K562 (cell line): Measurements from ENCODE around the gene BAG1. TPM values are rescaled to one million over a fixed set of nuclear protein-coding genes. Genes with fewer than 3 reads are reported as not detected.

ENCODE experiments used
- ATAC-seq: fragments of 200-7000 bp; cut with Tn5 transposase; 3 replicates; pipeline ENCODE4 v1.9.1; 2020; ENCODE audit warnings: moderate library complexity
- BruUV-seq: library from RNA; stranded (reverse); fragments of 400-500 nt; replicated peaks from 2 replicates; lab custom pipeline; 2021; lab: Mats Ljungman, UMichigan
- CTCF ChIA-PET: fragments of 300-600 bp; formaldehyde crosslinking; extraction: SDS; loops from one replicate; lab custom pipeline; 2021; ENCODE audit warnings: low intra/inter-chr PET ratio; lab: Yijun Ruan, JAX
- POLR2A ChIA-PET: fragments of 300-600, 350-650 bp; sonication (Branson Sonifier 250); formaldehyde crosslinking; extraction: SDS; loops from one replicate; lab custom pipeline; 2021; ENCODE audit warnings: antibody characterized with exemption, inconsistent platforms; lab: Yijun Ruan, JAX
- DNase-seq, 4 experiments: peaks; one replicate each; pipeline versions ENCODE4 v3.0.0 to v3.0.0-alpha.2; 2011 to 2018; ENCODE audit warnings: low spot score in 3 of 4, mixed read lengths in 3 of 4; ENCODE audit errors: extremely low read depth in 1 of 4
- FAIRE-seq: peaks from 2 replicates; lab custom pipeline; 2011; peaks lifted over from hg19 to GRCh38; lab: Jason Lieb, UNC
- H2AFZ ChIP-seq: 2 replicates; pipeline ENCODE4 v1.6.0; 2011; ENCODE audit warnings: low read depth, low read length, control low read depth, inconsistent platforms
- H3K27ac ChIP-seq: fragments of 200-600 bp; 3 replicates; pipeline ENCODE4 v1.8.0; 2011; ENCODE audit warnings: low read depth, mild to moderate bottlenecking, control low read depth, inconsistent platforms, low read length, moderate library complexity, mixed read lengths; ENCODE audit errors: extremely low read depth
- H3K27me3 ChIP-seq, 2 experiments: fragments of 300-600 bp in 1 of 2; 2 replicates in 1 of 2; 3 replicates in 1 of 2; pipeline versions ENCODE4 v1.6.0 to v1.8.0; 2011; ENCODE audit warnings: inconsistent platforms in 2 of 2, low read length in 2 of 2, mild to moderate bottlenecking in 1 of 2, mixed read lengths in 1 of 2, moderate library complexity in 1 of 2; ENCODE audit not compliant: control insufficient read depth in 2 of 2, insufficient read depth in 2 of 2
- H3K36me3 ChIP-seq: fragments of 300-600 bp; 3 replicates; pipeline ENCODE4 v1.8.0; 2011; ENCODE audit warnings: mild to moderate bottlenecking, low read length, inconsistent platforms; ENCODE audit not compliant: control insufficient read depth, insufficient read depth
- H3K4me1 ChIP-seq, 2 experiments: fragments of 200-600 bp in 1 of 2; replicated peaks in 1 of 2; 2 replicates in 1 of 2; 3 replicates in 1 of 2; pipeline versions ENCODE4 v1.5.1 to v1.8.0; 2011; ENCODE audit warnings: inconsistent platforms in 2 of 2, low read length in 2 of 2, mild to moderate bottlenecking in 1 of 2, mixed read lengths in 1 of 2, moderate library complexity in 1 of 2; ENCODE audit not compliant: control insufficient read depth in 2 of 2, insufficient read depth in 2 of 2
- H3K4me2 ChIP-seq: 2 replicates; pipeline ENCODE4 v1.6.1; 2011; ENCODE audit warnings: low read length, control low read depth, inconsistent platforms, mixed read lengths; ENCODE audit not compliant: insufficient read depth
- H3K4me3 ChIP-seq: fragments of 200-600 bp; sonication (generic), shearing (Covaris generic); 2 replicates; pipeline ENCODE4 v1.5.1; 2016; ENCODE audit warnings: control low read depth, inconsistent platforms
- H3K79me2 ChIP-seq: fragments of 200-600 bp; 3 replicates; pipeline ENCODE4 v1.8.0; 2011; ENCODE audit warnings: low read length, inconsistent platforms; ENCODE audit not compliant: control insufficient read depth, insufficient read depth
- H3K9ac ChIP-seq, 2 experiments: 2 replicates each; pipeline versions ENCODE4 v1.6.0 to v1.6.1; 2011; ENCODE audit warnings: low read depth in 2 of 2, low read length in 2 of 2, control low read depth in 1 of 2, inconsistent platforms in 1 of 2, mild to moderate bottlenecking in 1 of 2, mixed read lengths in 1 of 2; ENCODE audit not compliant: insufficient read depth in 1 of 2
- H3K9me1 ChIP-seq: one replicate; pipeline ENCODE4 v1.6.0; 2011; ENCODE audit warnings: inconsistent platforms, mild to moderate bottlenecking, low read length, moderate library complexity; ENCODE audit not compliant: control insufficient read depth, insufficient read depth
- H3K9me3 ChIP-seq: replicated peaks from 2 replicates; pipeline ENCODE4 v1.5.1; 2011; ENCODE audit warnings: low read depth, low read length, inconsistent platforms; ENCODE audit not compliant: control insufficient read depth, insufficient read depth
- H4K20me1 ChIP-seq: replicated peaks from 2 replicates; pipeline ENCODE4 v1.6.1; 2011; ENCODE audit warnings: low read length, inconsistent platforms, mixed read lengths; ENCODE audit not compliant: control insufficient read depth, insufficient read depth
- ARID1B ChIP-seq: fragments of 450-650 bp; IDR thresholded peaks from 2 replicates; pipeline ENCODE4 v1.6.1; 2016; ENCODE audit warnings: antibody characterized with exemption, mild to moderate bottlenecking, inconsistent platforms
- FOXA1 ChIP-seq: fragments of 450-650 bp; IDR thresholded peaks from 2 replicates; pipeline ENCODE4 v1.6.1; 2016; ENCODE audit warnings: mild to moderate bottlenecking, borderline replicate concordance
- FOXK1 ChIP-seq: sonication (generic); formaldehyde crosslinking; IDR thresholded peaks from 2 replicates; pipeline ENCODE4 v1.8.0; 2022; ENCODE audit warnings: missing genetic modification reagents, mild to moderate bottlenecking, borderline replicate concordance
- HDAC1 ChIP-seq, 2 experiments: fragments of 450-650 bp; IDR thresholded peaks; 2 replicates each; pipeline ENCODE4 v1.6.1; 2016 to 2017; ENCODE audit warnings: inconsistent platforms in 1 of 2, mild to moderate bottlenecking in 1 of 2, moderate library complexity in 1 of 2
- KAT2B ChIP-seq: IDR thresholded peaks from one replicate; pipeline ENCODE4 v1.6.1; 2012; ENCODE audit warnings: low read depth, mild to moderate bottlenecking, control low read depth, inconsistent platforms, low read length, moderate library complexity
- NUFIP1 ChIP-seq: fragments of 450-650 bp; IDR thresholded peaks from 2 replicates; pipeline ENCODE4 v1.6.1; 2018; ENCODE audit not compliant: partially characterized antibody
- POLR2A ChIP-seq: fragments of 450-650 bp; conservative IDR thresholded peaks from 2 replicates; pipeline ENCODE4 v1.6.1; 2016
- PYGO2 ChIP-seq: fragments of 450-650 bp; IDR thresholded peaks from 2 replicates; pipeline ENCODE4 v1.6.1; 2016; ENCODE audit warnings: mild to moderate bottlenecking, missing genetic modification characterization, moderate library complexity, missing compliant biosample characterization
- RBM14 ChIP-seq: fragments of 200-400 bp; formaldehyde crosslinking; IDR thresholded peaks from 2 replicates; pipeline ENCODE4 v1.6.1; 2018; ENCODE audit warnings: low read depth, mild to moderate bottlenecking, low read length, moderate library complexity, borderline replicate concordance; ENCODE audit not compliant: insufficient read depth
- RFX1 ChIP-seq: fragments of 450-650 bp; IDR thresholded peaks from 2 replicates; pipeline ENCODE4 v1.6.1; 2016; ENCODE audit warnings: mild to moderate bottlenecking, moderate library complexity
- SFPQ ChIP-seq: fragments of 200-400 bp; formaldehyde crosslinking; IDR thresholded peaks from 2 replicates; pipeline ENCODE4 v1.6.1; 2017; ENCODE audit warnings: mild to moderate bottlenecking, low read depth, low read length, moderate library complexity
- SRSF9 ChIP-seq: fragments of 200-400 bp; formaldehyde crosslinking; IDR thresholded peaks from 2 replicates; pipeline ENCODE4 v1.6.1; 2017; ENCODE audit warnings: low read depth, low read length, borderline replicate concordance
- TAF15 ChIP-seq: fragments of 200-400 bp; formaldehyde crosslinking; IDR thresholded peaks from 2 replicates; pipeline ENCODE4 v1.6.1; 2017; ENCODE audit warnings: mild to moderate bottlenecking, low read depth, low read length, moderate library complexity
- ZNF324 ChIP-seq: fragments of 250-450 bp; sonication (Bioruptor Pico); IDR thresholded peaks from 2 replicates; pipeline ENCODE4 v1.4.0; 2020; ENCODE audit warnings: mild to moderate bottlenecking
- whole genome bisulfite sequencing: fragments of 100-300 bp; shearing (Covaris generic); methylation state at CpG from one replicate; pipeline ENCODE4 v1.1.6; 2016; ENCODE audit warnings: low coverage, mixed read lengths; ENCODE audit not compliant: insufficient coverage; ENCODE audit errors: missing lambda C conversion rate; 5-methylcytosine and 5-hydroxymethylcytosine counted together
- in situ Hi-C: fragments of 300-500 bp; cut with MboI; formaldehyde crosslinking; loops from 4 replicates; pipeline ENCODE4 v1.15.0; 2018; ENCODE audit warnings: inconsistent platforms, mixed read lengths
- intact Hi-C: fragments of 100-400 bp; cut with micrococcal nuclease; formaldehyde crosslinking; loops from 2 replicates; pipeline ENCODE4 v1.14.2; 2022
- polyA plus RNA-seq, 8 experiments: library from polyadenylated mRNA; depleted of rRNA in 4 of 8; stranded (reverse) in 5 of 8; unstranded in 3 of 8; fragments of >200 nt; fragmentation: Nextera tagmentation in 2 of 8; fragmentation: Illumina TruSeq in 1 of 8; extraction: Ambion mirVana in 2 of 8; extraction: Trizol in 1 of 8; gene quantifications; 2 replicates each; pipeline versions ENCODE4 v1.2.1 to v1.2.3, GENCODE V29; 2011 to 2014; ENCODE audit warnings: inconsistent platforms in 1 of 8, missing spikeins in 1 of 8
- total RNA-seq, 7 experiments: library from RNA; depleted of rRNA in 6 of 7; stranded (reverse); fragments of >200 nt in 6 of 7; fragmentation: Illumina TruSeq in 2 of 7; extraction: Trizol in 2 of 7; gene quantifications; 2 replicates each; pipeline versions ENCODE4 v1.2.1 to v1.2.3, GENCODE V29; 2011 to 2021; ENCODE audit warnings: low replicate concordance in 1 of 7

BAG1 gene
- total and polyA plus RNA-seq, 9 of the 15 experiments (the other 6 are each of a cell fraction or from before 2014, with no cell fraction given): 9.7 to 106 (median 56.9) TPM

- no peaks in the 10 kb centered on the region; the same call in 1 of the 2 replicates for H4K20me1 ChIP-seq
- POLR2A ChIA-PET: interaction anchor here (3.9 kb wide), 1 partner anchor 10 kb away, joined by 23 read pairs; the partner anchor contains the start of genes BAG1 and CHMP5
- WGBS: 90% methylated on average over 2 of the region's 4 CpGs
Measured at GRCh38 chr9:33254211-33254610, 10.3 kb downstream of the BAG1 start.

GRCh38 chr9:33250458-33250995, 14.0 kb downstream of the BAG1 start:
- H3K79me2 ChIP-seq: no peaks in the 10 kb centered on the region
- no peak overlapping the region for H3K9ac ChIP-seq
- ChIA-PET CTCF (no interaction called here), POLR2A (interaction anchor here (1.8 to 2.6 kb wide), 3 partner anchors 10 to 18 kb away, joined by 6 to 10 read pairs (median 8); partner anchors contain the start of genes BAG1, CHMP5 and SPINK4)
- in situ Hi-C loops: no loop called here
- H3K4me1 ChIP-seq: no peaks in the 10 kb centered on the region
- intact Hi-C loops: no loop called here
- TF ChIP-seq PYGO2 (tag) (no peak), KAT2B (no peak), TAF15 (no peak), FOXA1 (no peak), FOXK1 (no peak), RBM14 (no peak), SRSF9 (no peak), ARID1B (no peak), RFX1 (no peak), ZNF324 (CRISPR knock-in tag) (no peak), HDAC1 (IDR thresholded peaks at IDR 0.05) (no peak), SFPQ (no peak)
- BruUV-seq: no TSS peak
- no peaks in the 10 kb centered on the region; the same call in 1 of the 2 replicates for H4K20me1 ChIP-seq
- ATAC-seq (no peak), DNase-seq (no peak), FAIRE-seq (no peak)
- no peak overlapping the region for H3K27ac ChIP-seq
- no peak overlapping the region for H3K4me2 ChIP-seq
- no peak overlapping the region for H3K4me3 ChIP-seq
- H3K9me1 ChIP-seq: peaks cover 3% of the 10 kb centered on the region
- no peaks in the 10 kb centered on the region for H3K9me3 ChIP-seq
- no peak overlapping the region for H2AFZ ChIP-seq
- H3K27me3 ChIP-seq: no peaks in the 10 kb centered on the region
- 100% methylated on average over 1 of the region's 1 CpG for WGBS
- H3K36me3 ChIP-seq: peaks cover 33% of the 10 kb centered on the region; the same call in 2 of the 3 replicates

More at GRCh38 chr9:33254211-33254610, 10.3 kb downstream of the BAG1 start:
- CTCF ChIA-PET: interaction anchor here (0.5 to 0.9 kb wide), 2 partner anchors 468 to 809 kb away, joined by 3 read pairs; no protein-coding TSS in a partner anchor
- Histone ChIP-seq H3K9me3 (no peaks in the 10 kb centered on the region), H3K36me3 (peaks cover 66% of the 10 kb centered on the region), H3K4me3 (no peak overlapping the region), H3K9ac (no peak overlapping the region), H3K79me2 (peaks cover 7% of the 10 kb centered on the region), H3K27me3 (no peaks in the 10 kb centered on the region), H2AFZ (no peak overlapping the region), H3K4me1 (no peaks in the 10 kb centered on the region), H3K27ac (no peak overlapping the region), H3K4me2 (no peak overlapping the region), H3K9me1 (peaks cover 3% of the 10 kb centered on the region)
- no peak for FAIRE-seq
- no peak for DNase-seq
- 0 out of 2 replicates have a peak, but pooled peaks have one; percentile 6 for TF ChIP-seq POLR2A
- TF ChIP-seq NUFIP1: no peak
- intact Hi-C loops (no loop called here), in situ Hi-C loops (no loop called here)
- BruUV-seq: no TSS peak
- no peak for ATAC-seq
